ENCODE measurements around the gene PARP14.

PARP14 gene

DNA sequence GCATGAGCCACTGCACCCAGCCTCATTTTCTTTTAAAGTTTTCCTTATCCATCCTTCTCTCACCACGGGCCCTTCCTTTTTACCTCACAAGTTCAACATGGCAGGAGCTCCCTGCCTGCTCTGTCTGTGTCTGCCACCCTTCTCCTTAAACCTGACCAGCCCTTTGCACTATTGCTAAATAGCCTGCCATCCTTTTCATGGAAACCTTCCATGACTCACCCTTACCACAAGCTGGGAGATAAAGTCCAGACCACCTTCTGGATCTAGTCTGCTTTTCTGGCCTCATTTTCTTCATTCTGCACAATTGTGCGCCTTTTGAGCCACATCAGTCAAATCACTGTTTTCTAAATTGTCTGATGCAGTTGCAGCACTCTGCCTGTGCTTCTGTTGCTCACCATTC lies 8.9 kb downstream of the PARP14 start:
- H3K4me3 ChIP-seq = no peak overlapping the region
- no peak for DNase-seq (ENCODE audit: low spot score)
- H3K27ac ChIP-seq = no peak overlapping the region
- TF ChIP-seq, protein P1, sequence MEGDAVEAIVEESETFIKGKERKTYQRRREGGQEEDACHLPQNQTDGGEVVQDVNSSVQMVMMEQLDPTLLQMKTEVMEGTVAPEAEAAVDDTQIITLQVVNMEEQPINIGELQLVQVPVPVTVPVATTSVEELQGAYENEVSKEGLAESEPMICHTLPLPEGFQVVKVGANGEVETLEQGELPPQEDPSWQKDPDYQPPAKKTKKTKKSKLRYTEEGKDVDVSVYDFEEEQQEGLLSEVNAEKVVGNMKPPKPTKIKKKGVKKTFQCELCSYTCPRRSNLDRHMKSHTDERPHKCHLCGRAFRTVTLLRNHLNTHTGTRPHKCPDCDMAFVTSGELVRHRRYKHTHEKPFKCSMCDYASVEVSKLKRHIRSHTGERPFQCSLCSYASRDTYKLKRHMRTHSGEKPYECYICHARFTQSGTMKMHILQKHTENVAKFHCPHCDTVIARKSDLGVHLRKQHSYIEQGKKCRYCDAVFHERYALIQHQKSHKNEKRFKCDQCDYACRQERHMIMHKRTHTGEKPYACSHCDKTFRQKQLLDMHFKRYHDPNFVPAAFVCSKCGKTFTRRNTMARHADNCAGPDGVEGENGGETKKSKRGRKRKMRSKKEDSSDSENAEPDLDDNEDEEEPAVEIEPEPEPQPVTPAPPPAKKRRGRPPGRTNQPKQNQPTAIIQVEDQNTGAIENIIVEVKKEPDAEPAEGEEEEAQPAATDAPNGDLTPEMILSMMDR (IDR thresholded peaks at IDR 0.05) = no peak

DNA sequence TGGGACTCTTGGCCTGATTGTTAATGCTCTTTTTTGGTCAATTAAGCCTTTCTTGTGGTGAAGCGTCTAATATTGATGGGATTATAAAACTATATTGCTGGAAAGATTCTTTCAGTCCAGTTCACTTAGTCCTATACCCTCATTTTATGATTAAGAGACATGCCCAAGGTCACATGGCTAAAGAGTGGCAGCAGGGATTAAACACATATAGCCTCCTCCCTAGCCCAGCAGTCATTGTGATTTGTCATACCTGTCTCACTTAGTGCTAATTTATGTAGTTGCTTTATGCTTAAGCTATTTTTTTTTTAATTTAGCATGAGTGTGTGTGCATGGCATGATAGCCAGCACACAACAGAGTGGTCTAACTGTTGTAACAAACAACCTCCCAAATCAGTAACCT lies 9.5 kb downstream of the PARP14 start:
- no peak for DNase-seq (ENCODE audit: low spot score)
- no peak overlapping the region for H3K4me3 ChIP-seq
- no peak overlapping the region for H3K27ac ChIP-seq
- TF ChIP-seq, protein P1 (IDR thresholded peaks at IDR 0.05) = no peak

DNA sequence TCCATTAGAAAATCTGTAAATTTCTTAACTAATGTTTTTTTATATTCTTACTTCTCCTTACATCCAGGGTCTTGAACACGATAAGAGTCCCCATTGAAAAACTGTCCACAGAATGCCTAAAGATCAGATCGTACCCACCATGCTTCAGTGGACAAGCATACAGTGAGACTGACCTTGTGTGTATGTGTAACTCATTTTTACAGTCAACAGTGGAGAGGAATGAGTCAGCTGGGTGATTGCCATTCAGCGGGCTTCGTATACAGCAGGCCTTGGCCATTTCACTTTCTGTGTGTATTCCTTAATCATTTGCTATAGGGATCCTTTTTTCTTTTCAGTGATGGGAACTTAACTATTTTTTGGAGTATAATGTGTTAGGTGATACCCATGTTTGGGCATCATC lies 10.6 kb downstream of the PARP14 start:
- no peak for DNase-seq (ENCODE audit: low spot score)
- TF ChIP-seq, protein P1 (IDR thresholded peaks at IDR 0.05) = no peak
- no peak overlapping the region for H3K4me3 ChIP-seq
- H3K27ac ChIP-seq = no peak overlapping the region

DNA sequence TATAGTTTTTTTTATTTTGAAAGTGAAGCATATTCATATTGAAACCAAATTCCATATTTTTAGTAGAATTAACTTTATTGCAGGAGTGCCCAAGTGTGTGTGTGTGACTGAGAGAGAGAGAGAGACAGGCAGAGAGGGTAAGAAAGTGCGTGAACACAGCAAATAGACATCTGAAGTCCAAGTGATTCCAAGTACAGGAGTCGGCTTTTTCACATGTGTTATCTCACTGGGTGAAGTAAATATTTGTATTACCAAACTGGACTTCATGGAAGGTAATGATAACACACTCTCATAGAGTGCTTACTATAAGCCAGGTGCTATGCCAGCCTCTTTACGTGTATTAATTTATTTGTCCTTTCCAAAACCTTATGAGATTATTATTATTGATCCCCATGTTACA lies 12.0 kb downstream of the PARP14 start:
- TF ChIP-seq, protein P1 (IDR thresholded peaks at IDR 0.05) = no peak
- Histone ChIP-seq H3K27ac (no peak overlapping the region), H3K4me3 (no peak overlapping the region)
- no peak for DNase-seq (ENCODE audit: low spot score)

DNA sequence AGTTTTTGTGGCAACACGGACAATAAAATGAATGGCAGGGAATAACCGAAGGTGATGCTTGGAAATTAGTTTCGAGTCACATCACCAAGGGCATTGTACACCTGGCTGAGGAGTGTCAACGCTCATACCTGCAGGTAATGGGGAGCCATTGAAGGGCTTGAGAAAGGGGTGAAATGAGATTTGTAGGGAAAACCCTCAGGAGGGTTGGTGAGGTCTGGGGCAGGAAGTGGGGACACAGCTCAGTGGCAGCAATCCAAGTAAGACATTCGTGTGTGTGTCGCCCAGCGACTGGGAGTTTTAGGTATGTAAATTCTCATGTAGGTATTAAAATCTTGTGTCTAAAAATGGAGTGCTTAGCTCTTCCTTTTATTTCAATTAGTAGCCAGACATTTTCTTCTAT lies 14.3 kb downstream of the PARP14 start:
- TF ChIP-seq, protein P1 (IDR thresholded peaks at IDR 0.05) = no peak
- Histone ChIP-seq H3K4me3 (no peak overlapping the region), H3K27ac (no peak overlapping the region)
- DNase-seq (ENCODE audit: low spot score) = no peak

DNA sequence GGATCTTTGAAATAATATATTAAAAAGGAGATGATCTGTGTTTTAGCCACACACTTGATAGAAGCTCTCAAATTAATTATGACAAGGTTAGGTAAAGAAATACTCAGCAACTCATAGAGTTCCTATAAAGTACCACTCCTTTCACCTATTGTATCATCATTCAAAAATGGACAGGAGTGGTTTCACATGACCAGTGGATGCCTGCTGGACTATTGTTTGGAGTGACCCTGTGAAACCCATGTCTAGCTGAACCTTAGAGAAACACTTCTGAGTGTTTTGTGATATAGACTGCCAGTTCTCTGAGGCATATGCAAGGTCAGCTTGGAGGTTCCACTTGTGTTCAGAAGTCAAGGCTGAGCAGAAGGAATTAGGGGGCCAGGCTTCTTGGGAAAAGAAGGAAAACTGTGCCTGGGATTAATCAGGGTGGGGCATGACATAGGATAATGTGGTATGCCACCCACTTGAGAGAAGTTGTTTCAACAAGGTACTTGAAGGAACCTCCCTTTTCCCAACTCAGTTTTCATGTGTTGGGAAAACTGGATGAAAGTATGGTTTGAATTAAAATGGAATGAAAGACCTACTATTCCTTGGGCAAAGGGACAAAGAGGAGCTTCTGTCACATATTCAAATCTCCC lies 15.4 kb downstream of the PARP14 start:
- H3K4me3 ChIP-seq = no peak overlapping the region
- DNase-seq (ENCODE audit: low spot score) = no peak
- H3K27ac ChIP-seq = no peak overlapping the region
- TF ChIP-seq, protein P1 (IDR thresholded peaks at IDR 0.05) = no peak

DNA sequence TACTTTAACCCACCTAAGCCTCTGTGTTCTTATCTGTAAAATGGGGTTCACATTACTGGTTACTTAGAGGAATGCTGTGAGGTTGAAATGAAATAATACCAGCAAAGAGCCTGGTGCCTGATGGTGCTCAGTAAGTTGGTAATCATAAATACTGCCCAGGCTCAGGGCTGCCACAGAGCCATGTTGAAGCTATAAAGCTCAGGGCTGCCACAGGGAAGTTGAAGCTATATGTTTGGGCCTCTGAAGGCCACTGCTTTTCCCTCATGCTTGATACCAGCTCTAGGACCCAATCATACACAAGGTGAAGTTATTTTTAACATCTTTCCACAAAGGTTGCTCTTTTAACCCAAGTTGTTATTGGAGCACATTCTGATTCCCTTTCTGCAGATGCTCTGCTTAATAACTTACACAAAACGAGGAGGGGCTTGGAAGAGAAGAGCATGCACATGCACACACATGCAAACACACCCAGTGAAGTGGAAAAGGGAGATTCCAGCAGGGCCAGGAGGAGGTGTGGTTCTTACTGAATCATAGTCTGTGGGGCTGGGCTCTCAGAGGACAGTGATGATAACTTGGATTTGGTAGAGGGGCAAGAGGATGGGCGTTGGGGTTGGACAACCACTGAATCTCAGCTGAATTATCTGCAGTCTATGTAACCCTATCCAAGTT lies 17.4 kb downstream of the PARP14 start:
- H3K27ac ChIP-seq = no peak overlapping the region
- H3K4me3 ChIP-seq = no peak overlapping the region
- no peak for DNase-seq (ENCODE audit: low spot score)
- TF ChIP-seq, protein P1 (IDR thresholded peaks at IDR 0.05) = no peak
